Hematopoietic multipotent progenitor cell treated with erythropoietin and hydrocortisone succinate and interleukin-3 and kit ligand, for 8 days (in vitro differentiated cells): ENCODE data around the gene PTPRF.

ENCODE experiments used
- DNase-seq: peaks from one replicate; pipeline ENCODE4 v3.0.0-alpha.2; 2015

PTPRF gene

GRCh38 chr1:43584204-43584603, 53.5 kb downstream of the PTPRF start:
- no peak for DNase-seq

DNA sequence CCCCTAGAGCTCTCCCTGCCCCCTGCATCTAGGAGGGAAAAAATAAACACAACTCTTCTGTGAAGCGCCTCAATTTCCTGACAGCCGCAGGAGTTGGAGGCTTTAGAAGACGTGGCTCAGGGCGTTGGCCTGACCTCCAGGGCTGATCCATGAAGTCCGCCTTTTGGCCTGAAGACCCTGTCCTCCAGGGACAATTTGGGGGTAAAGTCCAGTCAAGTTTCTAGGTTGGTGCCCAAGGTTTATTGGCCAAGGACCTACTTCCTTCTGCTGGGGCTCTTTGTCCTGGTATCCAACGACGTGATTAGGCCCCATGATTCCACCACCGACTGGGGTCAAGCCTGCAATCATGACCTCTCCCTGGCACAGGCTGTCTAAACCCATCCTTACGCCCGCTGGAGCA, 54.9 kb downstream of the PTPRF start:
- DNase-seq, result no peak

DNA sequence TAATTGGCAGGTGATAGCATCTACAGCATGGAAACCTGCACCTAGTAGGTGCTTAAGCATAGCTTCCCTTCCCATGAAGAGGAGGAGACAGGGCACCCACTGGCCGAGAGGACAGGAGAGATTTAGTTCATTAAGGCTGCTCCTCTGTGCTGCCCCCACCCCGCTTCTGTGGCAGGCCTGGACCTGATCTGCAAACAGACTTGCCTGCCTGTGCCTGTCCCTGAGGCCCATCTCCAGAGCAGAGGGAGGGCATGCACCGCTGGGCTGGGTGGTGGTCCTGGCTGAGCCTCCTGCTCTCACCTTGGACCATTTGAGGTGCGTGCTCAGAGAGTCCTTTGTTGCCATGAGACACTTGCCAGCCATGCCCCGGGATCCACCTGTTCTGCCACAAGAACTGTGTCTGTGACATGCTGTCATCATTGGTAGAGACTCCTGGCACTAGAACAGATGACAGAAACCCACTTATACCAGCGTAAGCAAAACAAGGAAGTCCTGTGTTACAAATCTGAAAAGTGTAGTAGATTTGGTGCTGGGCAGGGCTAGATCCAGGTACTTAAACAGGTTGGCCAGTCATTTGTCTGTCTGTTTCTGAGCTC, 55.6 kb downstream of the PTPRF start:
- DNase-seq, result no peak

DNA sequence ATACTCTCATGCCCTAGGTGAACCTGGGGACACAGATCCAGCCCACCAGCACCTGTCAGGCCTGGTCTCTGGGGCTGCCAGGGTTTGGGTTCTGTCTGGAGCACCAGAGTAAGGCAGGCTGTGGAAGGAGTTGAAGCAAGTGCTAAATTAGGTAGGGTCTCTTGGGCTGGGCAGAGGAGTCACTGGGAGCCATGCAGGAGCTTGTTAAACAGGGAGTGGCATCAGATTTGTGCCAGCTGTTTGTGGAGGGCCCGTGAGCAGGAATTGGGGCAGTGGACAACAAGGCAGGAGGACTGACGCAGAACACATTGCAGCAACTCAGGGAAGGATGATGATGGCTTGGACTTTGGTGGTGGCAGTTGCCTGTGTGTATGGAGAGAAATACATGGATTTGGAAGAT, 56.3 kb downstream of the PTPRF start:
- DNase-seq, result no peak

DNA sequence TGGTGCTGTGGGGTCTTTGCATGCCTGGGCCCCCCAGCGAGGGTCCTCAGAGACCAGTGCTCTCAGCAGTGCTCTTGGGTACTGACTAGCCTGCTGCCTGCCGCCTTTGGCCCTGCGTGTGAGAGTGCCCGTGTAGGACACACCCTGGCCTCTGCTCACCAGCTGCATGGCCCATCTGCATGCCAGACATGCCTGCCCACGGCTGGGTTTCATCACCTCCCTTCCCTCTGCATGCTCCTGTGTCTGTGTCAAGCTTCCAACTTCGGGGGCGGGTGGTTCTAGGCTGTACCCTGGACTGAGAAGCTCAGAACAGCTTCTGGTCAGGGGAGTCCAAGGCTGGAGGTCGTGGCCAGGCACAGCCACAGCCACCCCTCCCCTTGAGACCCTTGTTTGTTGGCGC, 56.9 kb downstream of the PTPRF start:
- no peak for DNase-seq

GRCh38 chr1:43588592-43588991, 57.9 kb downstream of the PTPRF start:
- DNase-seq, result no peak

DNA sequence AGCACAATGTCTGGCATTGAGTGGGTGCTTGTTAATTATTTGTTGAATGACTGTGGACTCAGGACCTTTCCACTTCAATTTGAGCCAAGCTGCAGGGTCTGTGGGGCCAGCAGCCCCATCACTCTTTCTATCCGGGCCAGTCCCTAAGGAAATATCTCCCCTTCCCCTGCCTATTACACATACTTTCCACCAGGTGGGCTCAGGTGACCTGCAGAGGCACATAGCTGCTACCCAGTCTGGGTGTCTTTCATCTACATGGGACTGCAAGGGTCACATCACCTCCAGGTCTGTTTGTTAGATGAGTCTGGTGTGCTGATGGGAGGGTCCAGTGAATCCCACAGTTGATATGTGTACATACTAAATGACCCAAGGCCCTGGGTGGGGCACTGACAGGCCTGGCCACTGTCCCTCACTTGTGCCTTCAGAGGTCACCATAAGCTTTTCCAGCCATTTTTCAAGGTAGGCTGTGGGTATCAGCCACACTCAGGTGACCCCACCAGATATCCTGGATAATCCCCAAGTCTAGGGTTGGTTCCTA, 59.8 kb downstream of the PTPRF start:
- DNase-seq, result no peak

DNA sequence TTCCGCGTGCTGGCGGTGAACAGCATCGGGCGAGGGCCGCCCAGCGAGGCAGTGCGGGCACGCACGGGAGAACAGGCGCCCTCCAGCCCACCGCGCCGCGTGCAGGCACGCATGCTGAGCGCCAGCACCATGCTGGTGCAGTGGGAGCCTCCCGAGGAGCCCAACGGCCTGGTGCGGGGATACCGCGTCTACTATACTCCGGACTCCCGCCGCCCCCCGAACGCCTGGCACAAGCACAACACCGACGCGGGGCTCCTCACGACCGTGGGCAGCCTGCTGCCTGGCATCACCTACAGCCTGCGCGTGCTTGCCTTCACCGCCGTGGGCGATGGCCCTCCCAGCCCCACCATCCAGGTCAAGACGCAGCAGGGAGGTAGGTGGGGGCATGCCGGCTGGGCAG, 60.5 kb downstream of the PTPRF start:
- DNase-seq, result no peak

- DNase-seq, result no peak
These were observed 61.5 kb downstream of the PTPRF start for GRCh38 chr1:43592051-43592665.

- DNase-seq, result no peak
These were observed 62.4 kb downstream of the PTPRF start for GRCh38 chr1:43592974-43593683.

- no peak for DNase-seq
These were observed 65.9 kb downstream of the PTPRF start for GRCh38 chr1:43596579-43596978.

- no peak for DNase-seq
These were observed 66.3 kb downstream of the PTPRF start for GRCh38 chr1:43597028-43597427.

DNA sequence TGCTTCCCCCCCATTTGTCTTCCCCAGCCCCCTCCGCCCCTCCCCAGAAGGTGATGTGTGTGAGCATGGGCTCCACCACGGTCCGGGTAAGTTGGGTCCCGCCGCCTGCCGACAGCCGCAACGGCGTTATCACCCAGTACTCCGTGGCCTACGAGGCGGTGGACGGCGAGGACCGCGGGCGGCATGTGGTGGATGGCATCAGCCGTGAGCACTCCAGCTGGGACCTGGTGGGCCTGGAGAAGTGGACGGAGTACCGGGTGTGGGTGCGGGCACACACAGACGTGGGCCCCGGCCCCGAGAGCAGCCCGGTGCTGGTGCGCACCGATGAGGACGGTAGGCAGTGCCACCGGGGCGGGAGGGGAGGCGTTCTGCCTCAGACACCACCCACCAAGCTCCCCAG, 67.0 kb downstream of the PTPRF start:
- DNase-seq, result no peak

DNA sequence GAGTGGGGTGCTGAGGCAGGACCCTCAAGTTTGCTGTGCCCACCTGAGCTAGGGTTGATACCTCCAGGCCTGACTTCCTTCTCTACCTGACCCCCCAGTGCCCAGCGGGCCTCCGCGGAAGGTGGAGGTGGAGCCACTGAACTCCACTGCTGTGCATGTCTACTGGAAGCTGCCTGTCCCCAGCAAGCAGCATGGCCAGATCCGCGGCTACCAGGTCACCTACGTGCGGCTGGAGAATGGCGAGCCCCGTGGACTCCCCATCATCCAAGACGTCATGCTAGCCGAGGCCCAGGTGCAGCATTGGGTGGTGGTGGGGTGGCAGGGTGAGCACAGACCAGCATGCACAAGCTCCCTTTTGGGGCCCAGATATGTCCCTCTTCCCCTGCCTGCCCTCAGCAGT, 67.9 kb downstream of the PTPRF start:
- no peak for DNase-seq

GRCh38 chr1:43600033-43601020, 69.6 kb downstream of the PTPRF start:
- DNase-seq, result no peak

DNA sequence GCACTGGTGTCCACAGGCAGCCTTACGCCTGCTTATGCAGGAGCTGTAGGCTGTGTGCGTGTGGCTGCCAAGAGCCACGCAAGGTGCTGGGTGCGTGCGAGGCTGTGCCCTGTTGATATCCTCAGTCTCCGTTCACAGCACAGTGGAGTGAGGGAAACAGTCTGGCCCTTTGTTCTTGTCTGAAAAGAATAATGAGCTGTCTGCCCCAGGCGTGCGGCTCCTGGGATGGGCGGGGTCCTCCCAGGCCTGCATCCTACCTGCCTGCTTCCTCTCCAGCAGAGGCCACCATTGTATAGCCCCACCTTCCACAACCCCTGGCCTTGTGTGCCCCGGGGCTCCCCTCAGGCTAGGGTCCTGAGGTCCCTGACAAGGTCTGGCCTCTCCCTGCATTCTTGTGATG, 72.3 kb downstream of the PTPRF start:
- no peak for DNase-seq

GRCh38 chr1:43604192-43604591, 73.5 kb downstream of the PTPRF start:
- DNase-seq, result no peak

DNA sequence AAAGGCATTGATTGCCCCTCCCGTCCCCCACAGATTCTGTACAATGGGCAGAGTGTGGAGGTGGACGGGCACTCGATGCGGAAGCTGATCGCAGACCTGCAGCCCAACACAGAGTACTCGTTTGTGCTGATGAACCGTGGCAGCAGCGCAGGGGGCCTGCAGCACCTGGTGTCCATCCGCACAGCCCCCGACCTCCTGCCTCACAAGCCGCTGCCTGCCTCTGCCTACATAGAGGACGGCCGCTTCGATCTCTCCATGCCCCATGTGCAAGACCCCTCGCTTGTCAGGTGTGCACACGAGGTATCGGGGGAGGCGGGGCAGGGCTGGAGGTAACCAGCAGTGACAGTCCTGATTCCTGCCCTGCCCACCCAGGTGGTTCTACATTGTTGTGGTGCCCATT, 74.5 kb downstream of the PTPRF start:
- no peak for DNase-seq

- DNase-seq, result no peak
These were observed 75.1 kb downstream of the PTPRF start for GRCh38 chr1:43605766-43606165.

- no peak for DNase-seq
These were observed 75.9 kb downstream of the PTPRF start for GRCh38 chr1:43606624-43607023.

DNA sequence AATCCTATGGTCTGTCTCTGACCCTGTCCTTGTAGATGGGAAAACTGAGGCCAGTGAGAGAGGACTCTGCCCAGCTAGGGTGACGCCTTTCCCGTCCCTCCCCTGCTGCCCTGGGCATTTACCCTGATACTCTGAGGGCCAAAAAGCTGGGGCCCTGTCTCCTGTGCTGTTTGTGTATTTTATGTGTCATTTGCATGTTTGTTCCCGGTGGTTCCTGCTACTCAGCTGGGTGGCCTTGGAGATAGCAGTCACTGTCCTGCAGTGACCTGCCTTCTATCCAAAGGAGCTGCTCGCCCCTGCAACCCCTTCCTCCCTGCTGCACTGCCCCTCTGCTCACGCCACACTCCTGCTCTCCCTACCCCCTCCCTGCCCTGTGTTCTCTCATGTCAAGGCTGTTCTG, 78.1 kb downstream of the PTPRF start:
- no peak for DNase-seq

DNA sequence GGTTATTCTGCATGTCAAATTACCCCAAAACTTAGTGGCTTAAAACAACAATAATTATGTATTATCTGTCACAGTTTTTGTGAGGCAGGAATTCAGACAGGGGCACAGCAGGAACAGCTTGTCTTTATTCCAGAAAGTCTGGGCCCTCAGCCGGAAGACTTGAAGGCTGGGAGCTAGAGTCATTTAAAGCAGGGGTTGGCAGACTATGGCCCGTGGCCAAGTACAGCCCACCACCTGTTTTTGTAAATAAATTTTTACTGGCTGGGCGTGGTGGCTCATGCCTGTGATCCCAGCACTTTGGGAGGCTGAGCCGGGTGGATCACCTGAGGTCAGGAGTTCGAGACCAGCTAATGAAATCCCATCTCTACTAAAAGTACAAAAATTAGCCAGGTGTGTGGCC, 79.7 kb downstream of the PTPRF start:
- DNase-seq, result no peak

DNA sequence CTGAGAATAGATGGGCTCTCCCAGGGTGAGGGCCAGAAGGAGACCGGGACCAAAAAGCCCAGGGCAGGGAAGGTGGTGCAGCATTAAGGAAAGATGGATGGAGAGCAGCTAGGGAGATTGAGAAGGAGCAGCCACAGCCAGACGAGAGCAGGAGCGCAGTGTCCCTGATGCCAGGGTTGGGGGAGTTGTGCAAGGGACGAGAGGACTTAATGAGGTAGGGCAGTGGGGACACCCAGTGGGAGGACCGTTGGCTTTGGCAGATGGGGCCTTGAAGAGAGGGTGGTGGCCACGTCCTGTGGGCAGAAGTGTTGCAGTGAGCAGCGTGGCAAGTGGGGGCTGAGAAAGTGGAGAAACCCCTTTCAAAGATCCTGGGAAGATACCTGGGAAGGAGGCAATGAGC, 81.3 kb downstream of the PTPRF start:
- no peak for DNase-seq
